K562 (cell line): ENCODE results near the gene SERPINA7. TPM values are rescaled to one million over a fixed set of nuclear protein-coding genes. Genes with fewer than 3 reads are reported as not detected.

Source experiments
- ARID2 ChIP-seq: fragments of 450-650 bp; IDR thresholded peaks from 2 replicates; pipeline ENCODE4 v1.6.1; 2017; ENCODE audit warnings: antibody characterized with exemption, mild to moderate bottlenecking
- BRF1 ChIP-seq: IDR thresholded peaks from 3 replicates; pipeline ENCODE4 v1.6.1; 2011; ENCODE audit warnings: borderline replicate concordance, mild to moderate bottlenecking; ENCODE audit not compliant: insufficient read length; ENCODE audit errors: extremely low read depth
- CBX3 ChIP-seq, 2 experiments: IDR thresholded peaks; 1 replicate in 1 of 2; 2 replicates in 1 of 2; pipeline ENCODE4 v1.6.1; 2012; ENCODE audit warnings: inconsistent platforms in 2 of 2, low read length in 2 of 2, borderline replicate concordance in 1 of 2, control low read depth in 1 of 2
- CTBP1 ChIP-seq: fragments of 450-650 bp; IDR thresholded peaks from 2 replicates; pipeline ENCODE4 v1.6.1; 2016; ENCODE audit warnings: borderline replicate concordance
- HDAC2 ChIP-seq: fragments of 450-650 bp; IDR thresholded peaks from 2 replicates; pipeline ENCODE4 v1.6.1; 2016; ENCODE audit warnings: mild to moderate bottlenecking
- ZNF232 ChIP-seq: sonication (generic); formaldehyde crosslinking; IDR thresholded peaks from 2 replicates; pipeline ENCODE4 v1.8.0; 2022; ENCODE audit warnings: mild to moderate bottlenecking, missing genetic modification reagents
- polyA plus RNA-seq, 8 experiments: library from polyadenylated mRNA; depleted of rRNA in 4 of 8; stranded (reverse) in 5 of 8; unstranded in 3 of 8; fragments of >200 nt; fragmentation: Nextera tagmentation in 2 of 8; fragmentation: Illumina TruSeq in 1 of 8; extraction: Ambion mirVana in 2 of 8; extraction: Trizol in 1 of 8; gene quantifications; 2 replicates each; pipeline versions ENCODE4 v1.2.1 to v1.2.3, GENCODE V29; 2011 to 2014; ENCODE audit warnings: inconsistent platforms in 1 of 8, missing spikeins in 1 of 8
- total RNA-seq, 7 experiments: library from RNA; depleted of rRNA in 6 of 7; stranded (reverse); fragments of >200 nt in 6 of 7; fragmentation: Illumina TruSeq in 2 of 7; extraction: Trizol in 2 of 7; gene quantifications; 2 replicates each; pipeline versions ENCODE4 v1.2.1 to v1.2.3, GENCODE V29; 2011 to 2021; ENCODE audit warnings: low replicate concordance in 1 of 7
- TF ChIP-seq, protein P1 (sequence below): fragments of 250-450 bp; sonication (Bioruptor Pico); IDR thresholded peaks from 2 replicates; pipeline ENCODE4 v1.4.0; 2020
- TF ChIP-seq, protein P2 (sequence below): sonication (generic); formaldehyde crosslinking; IDR thresholded peaks from 2 replicates; pipeline ENCODE4 v1.8.0; 2022; ENCODE audit warnings: mild to moderate bottlenecking, missing genetic modification reagents, borderline replicate concordance
- TF ChIP-seq, protein P3 (sequence below): sonication (generic); formaldehyde crosslinking; IDR thresholded peaks from 2 replicates; pipeline ENCODE4 v1.8.0; 2022; ENCODE audit warnings: mild to moderate bottlenecking, missing genetic modification reagents

The SERPINA7 gene
- total and polyA plus RNA-seq, 9 of the 15 experiments (the other 6 are each of a cell fraction or from before 2014, with no cell fraction given) = not detected

DNA sequence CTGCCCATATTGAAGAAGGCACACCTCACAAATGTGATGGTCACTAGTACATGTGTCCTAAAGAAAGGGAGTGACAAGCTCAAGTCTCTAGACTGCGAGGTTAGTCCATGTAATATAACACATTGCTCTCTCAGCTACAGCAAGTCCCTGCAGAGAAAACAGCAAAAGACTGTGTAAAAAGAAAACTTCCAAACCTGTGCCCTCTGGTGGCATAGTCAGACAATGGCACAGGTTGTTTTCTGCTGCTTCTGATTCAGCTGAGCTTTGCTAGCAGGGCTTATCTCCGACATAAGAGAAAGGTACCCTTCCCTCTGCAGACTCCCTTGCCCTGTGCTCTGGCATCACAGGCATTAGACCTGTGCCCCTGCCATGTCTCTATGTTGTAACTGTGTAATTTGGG is 1.4 kb upstream of the SERPINA7 start (continued):
- TF ChIP-seq, protein P1, sequence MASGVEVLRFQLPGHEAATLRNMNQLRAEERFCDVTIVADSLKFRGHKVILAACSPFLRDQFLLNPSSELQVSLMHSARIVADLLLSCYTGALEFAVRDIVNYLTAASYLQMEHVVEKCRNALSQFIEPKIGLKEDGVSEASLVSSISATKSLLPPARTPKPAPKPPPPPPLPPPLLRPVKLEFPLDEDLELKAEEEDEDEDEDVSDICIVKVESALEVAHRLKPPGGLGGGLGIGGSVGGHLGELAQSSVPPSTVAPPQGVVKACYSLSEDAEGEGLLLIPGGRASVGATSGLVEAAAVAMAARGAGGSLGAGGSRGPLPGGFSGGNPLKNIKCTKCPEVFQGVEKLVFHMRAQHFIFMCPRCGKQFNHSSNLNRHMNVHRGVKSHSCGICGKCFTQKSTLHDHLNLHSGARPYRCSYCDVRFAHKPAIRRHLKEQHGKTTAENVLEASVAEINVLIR = no peak
- TF ChIP-seq HDAC2 (no peak), CTBP1 (no peak), ZNF232 (CRISPR knock-in tag) (no peak), BRF1 (no peak), CBX3 (IDR thresholded peaks at IDR 0.05; ENCODE audit: borderline replicate concordance in 1 of 2, low read length in 2 of 2) (no peak), ARID2 (no peak)
- TF ChIP-seq, protein P2, sequence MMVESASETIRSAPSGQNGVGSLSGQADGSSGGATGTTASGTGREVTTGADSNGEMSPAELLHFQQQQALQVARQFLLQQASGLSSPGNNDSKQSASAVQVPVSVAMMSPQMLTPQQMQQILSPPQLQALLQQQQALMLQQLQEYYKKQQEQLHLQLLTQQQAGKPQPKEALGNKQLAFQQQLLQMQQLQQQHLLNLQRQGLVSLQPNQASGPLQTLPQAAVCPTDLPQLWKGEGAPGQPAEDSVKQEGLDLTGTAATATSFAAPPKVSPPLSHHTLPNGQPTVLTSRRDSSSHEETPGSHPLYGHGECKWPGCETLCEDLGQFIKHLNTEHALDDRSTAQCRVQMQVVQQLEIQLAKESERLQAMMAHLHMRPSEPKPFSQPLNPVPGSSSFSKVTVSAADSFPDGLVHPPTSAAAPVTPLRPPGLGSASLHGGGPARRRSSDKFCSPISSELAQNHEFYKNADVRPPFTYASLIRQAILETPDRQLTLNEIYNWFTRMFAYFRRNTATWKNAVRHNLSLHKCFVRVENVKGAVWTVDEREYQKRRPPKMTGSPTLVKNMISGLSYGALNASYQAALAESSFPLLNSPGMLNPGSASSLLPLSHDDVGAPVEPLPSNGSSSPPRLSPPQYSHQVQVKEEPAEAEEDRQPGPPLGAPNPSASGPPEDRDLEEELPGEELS = no peak
- TF ChIP-seq, protein P3, sequence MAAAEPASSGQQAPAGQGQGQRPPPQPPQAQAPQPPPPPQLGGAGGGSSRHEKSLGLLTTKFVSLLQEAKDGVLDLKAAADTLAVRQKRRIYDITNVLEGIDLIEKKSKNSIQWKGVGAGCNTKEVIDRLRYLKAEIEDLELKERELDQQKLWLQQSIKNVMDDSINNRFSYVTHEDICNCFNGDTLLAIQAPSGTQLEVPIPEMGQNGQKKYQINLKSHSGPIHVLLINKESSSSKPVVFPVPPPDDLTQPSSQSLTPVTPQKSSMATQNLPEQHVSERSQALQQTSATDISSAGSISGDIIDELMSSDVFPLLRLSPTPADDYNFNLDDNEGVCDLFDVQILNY (CRISPR knock-in tag) = no peak
